ENCODE data around the gene RAB8B.

RAB8B gene

GRCh38 chr15:63295341-63295740 is 105.9 kb downstream of the RAB8B start:
- no peak overlapping the region for H3K4me3 ChIP-seq (ENCODE audit: low read length)
- H3K4me1 ChIP-seq (ENCODE audit: insufficient read depth, low read length): peaks cover 3% of the 10 kb centered on the region; the same call in 1 of the 2 replicates
- H3K9me3 ChIP-seq (ENCODE audit: insufficient read depth, low read depth, low read length): no peaks in the 10 kb centered on the region
- no peaks in the 10 kb centered on the region for H3K36me3 ChIP-seq (ENCODE audit: insufficient read depth, low read length)
- no peak overlapping the region for H3K27ac ChIP-seq (ENCODE audit: low read depth, low read length)
- no peaks in the 10 kb centered on the region for H3K27me3 ChIP-seq (ENCODE audit: insufficient read depth, low read length)
- no peak overlapping the region for H3K9ac ChIP-seq (ENCODE audit: low read depth, low read length)

DNA sequence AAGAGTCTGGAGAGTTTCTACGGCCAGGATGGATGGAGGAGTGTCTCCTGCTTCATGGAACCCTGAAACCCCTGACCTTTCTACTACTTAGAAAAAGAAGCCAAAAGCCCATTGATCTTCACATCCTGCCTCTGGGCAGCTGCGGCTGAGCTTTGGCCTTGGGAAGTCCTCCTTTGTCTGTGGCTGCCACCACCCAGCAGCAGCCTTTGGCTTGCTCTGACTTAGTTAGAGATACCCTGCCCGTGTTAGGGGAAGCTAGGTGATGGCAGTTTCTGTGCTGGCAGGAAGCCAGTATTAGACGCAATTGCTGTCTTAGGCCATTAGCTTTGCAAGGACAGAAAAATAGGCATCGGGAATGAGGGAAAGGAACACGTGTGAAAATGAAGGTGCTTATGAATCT is 106.8 kb downstream of the RAB8B start:
- H3K36me3 ChIP-seq (ENCODE audit: insufficient read depth, low read length): no peaks in the 10 kb centered on the region
- H3K4me1 ChIP-seq (ENCODE audit: insufficient read depth, low read length): no peaks in the 10 kb centered on the region
- H3K9ac ChIP-seq (ENCODE audit: low read depth, low read length): no peak overlapping the region
- no peaks in the 10 kb centered on the region for H3K27me3 ChIP-seq (ENCODE audit: insufficient read depth, low read length)
- H3K4me3 ChIP-seq (ENCODE audit: low read length): no peak overlapping the region
- WGBS: 87% methylated on average over 6 of the region's 6 CpGs
- no peaks in the 10 kb centered on the region for H3K9me3 ChIP-seq (ENCODE audit: insufficient read depth, low read depth, low read length)
- H3K27ac ChIP-seq (ENCODE audit: low read depth, low read length): no peak overlapping the region

DNA sequence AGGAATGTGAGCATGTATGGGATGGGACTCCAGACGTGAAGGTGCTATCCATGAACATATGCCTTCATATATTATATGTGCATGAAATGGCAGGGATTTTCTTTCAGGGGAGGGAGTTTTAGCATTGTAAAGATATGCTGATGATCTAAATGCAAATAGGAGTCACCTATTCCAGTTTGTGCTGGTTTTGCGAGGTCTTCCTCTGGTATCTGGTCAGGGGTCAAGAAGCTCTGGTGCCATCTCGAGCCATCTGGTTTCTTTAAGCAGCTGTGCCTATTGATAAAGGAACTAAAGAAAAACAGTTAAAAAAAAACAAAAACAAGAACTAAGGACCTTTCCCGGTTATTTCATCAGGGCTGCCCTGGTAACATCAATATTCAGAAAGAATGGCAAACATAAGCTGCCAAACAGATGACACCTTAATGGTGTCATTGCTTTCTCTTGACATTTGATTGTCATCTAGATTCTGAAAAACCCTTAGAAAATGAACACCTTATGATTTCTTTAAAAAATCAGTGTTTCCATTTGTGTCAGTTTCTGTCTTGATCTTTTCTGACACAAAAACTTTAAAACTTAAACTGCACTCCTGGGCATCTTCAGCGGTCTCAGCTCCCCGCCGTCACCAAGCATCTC is 110.7 kb downstream of the RAB8B start:
- Histone ChIP-seq H3K4me3 (ENCODE audit: low read length) (no peak overlapping the region), H3K36me3 (ENCODE audit: insufficient read depth, low read length) (no peaks in the 10 kb centered on the region), H3K4me1 (ENCODE audit: insufficient read depth, low read length) (no peaks in the 10 kb centered on the region), H3K9ac (ENCODE audit: low read depth, low read length) (no peak overlapping the region), H3K9me3 (ENCODE audit: insufficient read depth, low read depth, low read length) (no peaks in the 10 kb centered on the region), H3K27ac (ENCODE audit: low read depth, low read length) (no peak overlapping the region), H3K27me3 (ENCODE audit: insufficient read depth, low read length) (no peaks in the 10 kb centered on the region)
- WGBS: 94% methylated on average over 6 of the region's 7 CpGs

DNA sequence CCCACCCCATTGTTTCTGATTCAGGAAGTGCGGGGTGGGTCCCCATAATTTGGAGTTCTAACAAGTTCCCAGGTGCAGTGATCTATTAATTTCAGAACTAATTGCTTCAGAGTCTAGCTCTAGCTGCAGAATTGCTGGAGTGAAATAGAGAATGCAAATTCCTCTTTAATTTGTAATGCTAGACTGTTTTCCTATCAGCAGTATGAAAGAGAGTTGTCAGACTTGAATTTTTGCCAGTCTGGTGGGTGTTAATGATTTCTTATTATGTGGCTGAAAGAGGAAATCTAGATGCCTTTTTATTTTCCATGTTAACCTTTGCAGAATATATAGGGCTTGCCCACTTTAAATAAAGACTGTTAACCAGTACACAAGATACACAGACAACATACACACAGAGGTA is 111.7 kb downstream of the RAB8B start:
- no peaks in the 10 kb centered on the region for H3K9me3 ChIP-seq (ENCODE audit: insufficient read depth, low read depth, low read length)

DNA sequence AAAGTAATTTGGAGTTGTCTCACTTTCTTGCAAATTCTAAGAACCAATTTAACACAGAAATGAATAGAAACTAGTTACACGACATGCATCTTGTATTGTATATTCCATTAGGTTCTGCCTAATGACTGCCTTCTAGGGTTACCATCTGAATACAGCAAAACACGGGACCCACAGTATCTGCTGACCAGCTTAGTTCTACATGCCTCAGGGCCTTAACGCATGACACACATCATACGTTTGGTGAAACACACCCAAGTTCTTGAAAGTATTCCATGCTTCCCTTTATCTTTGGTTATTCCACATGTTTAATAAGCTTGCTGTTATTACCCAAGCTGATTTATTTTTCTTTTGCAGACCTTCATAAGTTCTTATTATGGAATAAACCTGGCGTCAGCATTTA is 115.9 kb downstream of the RAB8B start:
- H3K9me3 ChIP-seq (ENCODE audit: insufficient read depth, low read depth, low read length): no peaks in the 10 kb centered on the region
- no peak overlapping the region for H3K27ac ChIP-seq (ENCODE audit: low read depth, low read length)
- WGBS: 94% methylated on average over 5 of the region's 5 CpGs
- peaks cover 8% of the 10 kb centered on the region; the same call in 1 of the 2 replicates for H3K36me3 ChIP-seq (ENCODE audit: insufficient read depth, low read length)
- no peaks in the 10 kb centered on the region for H3K27me3 ChIP-seq (ENCODE audit: insufficient read depth, low read length)
- no peak overlapping the region for H3K4me3 ChIP-seq (ENCODE audit: low read length)
- no peak overlapping the region for H3K9ac ChIP-seq (ENCODE audit: low read depth, low read length)
- H3K4me1 ChIP-seq (ENCODE audit: insufficient read depth, low read length): no peaks in the 10 kb centered on the region

More for the DNA sequence above, 111.7 kb downstream of the RAB8B start:
- Histone ChIP-seq H3K27ac (ENCODE audit: low read depth, low read length) (no peak overlapping the region), H3K36me3 (ENCODE audit: insufficient read depth, low read length) (peaks cover 5% of the 10 kb centered on the region; the same call in 1 of the 2 replicates), H3K4me1 (ENCODE audit: insufficient read depth, low read length) (no peaks in the 10 kb centered on the region), H3K9ac (ENCODE audit: low read depth, low read length) (no peak overlapping the region), H3K27me3 (ENCODE audit: insufficient read depth, low read length) (no peaks in the 10 kb centered on the region), H3K4me3 (ENCODE audit: low read length) (no peak overlapping the region)
- WGBS: 100% methylated on average over 1 of the region's 1 CpG

DNA sequence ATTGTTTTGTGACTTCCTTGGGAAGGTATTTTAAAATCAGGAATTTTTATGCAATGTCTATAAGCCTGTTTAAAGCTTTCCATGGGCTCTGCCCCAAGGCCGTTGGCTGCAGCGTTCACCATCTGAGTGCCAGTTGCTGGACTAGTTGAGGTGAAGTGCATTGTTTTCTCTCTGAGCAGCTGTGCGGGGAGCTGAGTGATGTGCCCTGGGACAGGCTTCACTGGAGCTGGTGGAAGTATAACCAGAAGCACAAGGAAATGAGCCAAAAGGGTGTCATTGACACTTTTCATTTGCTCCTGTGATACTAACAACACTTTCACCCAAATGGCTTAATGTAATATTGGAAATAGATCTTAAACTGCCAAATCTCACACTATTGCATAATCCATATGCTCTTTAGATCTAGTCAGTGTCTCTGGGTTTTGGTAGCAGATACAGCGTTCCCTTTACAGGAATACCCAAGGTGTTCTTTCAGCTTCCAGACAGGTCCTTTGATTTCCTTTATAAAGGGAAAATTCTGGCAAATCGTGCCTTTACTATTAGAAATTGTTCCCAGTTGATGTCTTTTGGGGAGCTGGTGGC is 117.2 kb downstream of the RAB8B start:
- Histone ChIP-seq H3K27me3 (ENCODE audit: insufficient read depth, low read length) (no peaks in the 10 kb centered on the region), H3K4me1 (ENCODE audit: insufficient read depth, low read length) (peaks cover under 1% of the 10 kb centered on the region; the same call in 1 of the 2 replicates), H3K27ac (ENCODE audit: low read depth, low read length) (no peak overlapping the region), H3K9me3 (ENCODE audit: insufficient read depth, low read depth, low read length) (no peaks in the 10 kb centered on the region), H3K36me3 (ENCODE audit: insufficient read depth, low read length) (peaks cover 8% of the 10 kb centered on the region; the same call in 1 of the 2 replicates), H3K9ac (ENCODE audit: low read depth, low read length) (no peak overlapping the region), H3K4me3 (ENCODE audit: low read length) (no peak overlapping the region)
- 93% methylated on average over 5 of the region's 5 CpGs for WGBS

- H3K36me3 ChIP-seq (ENCODE audit: insufficient read depth, low read length): peaks cover 8% of the 10 kb centered on the region; the same call in 1 of the 2 replicates
- H3K4me1 ChIP-seq (ENCODE audit: insufficient read depth, low read length): peaks cover 17% of the 10 kb centered on the region
- no peak overlapping the region for H3K27ac ChIP-seq (ENCODE audit: low read depth, low read length)
- no peaks in the 10 kb centered on the region for H3K9me3 ChIP-seq (ENCODE audit: insufficient read depth, low read depth, low read length)
- H3K9ac ChIP-seq (ENCODE audit: low read depth, low read length): no peak overlapping the region
- H3K4me3 ChIP-seq (ENCODE audit: low read length): no peak overlapping the region
- 83% methylated on average over 4 of the region's 4 CpGs for whole genome bisulfite sequencing
- H3K27me3 ChIP-seq (ENCODE audit: insufficient read depth, low read length): no peaks in the 10 kb centered on the region
These were observed 119.1 kb downstream of the RAB8B start for GRCh38 chr15:63308491-63308890.

DNA sequence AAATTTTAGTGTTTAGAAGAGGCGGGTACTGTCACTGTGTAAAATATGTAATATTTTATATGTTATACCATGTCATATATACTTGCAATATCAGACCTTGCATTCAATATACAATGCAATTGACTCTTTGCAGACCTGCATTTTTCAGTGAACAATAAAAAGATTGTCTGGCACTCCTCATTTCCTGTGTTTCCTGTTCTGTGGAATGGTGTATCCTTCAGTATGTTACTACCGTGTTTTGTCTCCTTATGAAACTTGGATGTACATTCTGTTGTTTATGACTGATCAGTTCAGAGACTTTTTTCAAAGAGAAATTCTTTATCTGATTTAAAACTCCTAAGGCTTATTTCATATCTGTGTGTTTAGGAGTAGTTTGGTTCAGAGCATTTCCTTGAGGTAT is 119.5 kb downstream of the RAB8B start:
- no peaks in the 10 kb centered on the region for H3K9me3 ChIP-seq (ENCODE audit: insufficient read depth, low read depth, low read length)
- WGBS: 75% methylated on average over 1 of the region's 2 CpGs
- peaks cover 19% of the 10 kb centered on the region for H3K4me1 ChIP-seq (ENCODE audit: insufficient read depth, low read length)
- H3K27ac ChIP-seq (ENCODE audit: low read depth, low read length): no peak overlapping the region
- H3K36me3 ChIP-seq (ENCODE audit: insufficient read depth, low read length): peaks cover 8% of the 10 kb centered on the region; the same call in 1 of the 2 replicates
- no peak overlapping the region for H3K4me3 ChIP-seq (ENCODE audit: low read length)
- H3K9ac ChIP-seq (ENCODE audit: low read depth, low read length): no peak overlapping the region
- H3K27me3 ChIP-seq (ENCODE audit: insufficient read depth, low read length): no peaks in the 10 kb centered on the region

GRCh38 chr15:63310646-63311045 is 121.2 kb downstream of the RAB8B start:
- Histone ChIP-seq H3K9me3 (ENCODE audit: insufficient read depth, low read depth, low read length) (no peaks in the 10 kb centered on the region), H3K4me3 (ENCODE audit: low read length) (no peak overlapping the region), H3K27me3 (ENCODE audit: insufficient read depth, low read length) (no peaks in the 10 kb centered on the region), H3K36me3 (ENCODE audit: insufficient read depth, low read length) (peaks cover 7% of the 10 kb centered on the region; the same call in 1 of the 2 replicates), H3K9ac (ENCODE audit: low read depth, low read length) (no peak overlapping the region), H3K27ac (ENCODE audit: low read depth, low read length) (no peak overlapping the region), H3K4me1 (ENCODE audit: insufficient read depth, low read length) (peaks cover 35% of the 10 kb centered on the region)
- WGBS: 94% methylated on average over 3 of the region's 3 CpGs

- Histone ChIP-seq H3K9ac (ENCODE audit: low read depth, low read length) (no peak overlapping the region), H3K27ac (ENCODE audit: low read depth, low read length) (peak overlapping the region; percentile 63; the same call in 1 of the 2 replicates), H3K4me1 (ENCODE audit: insufficient read depth, low read length) (peaks cover 41% of the 10 kb centered on the region), H3K9me3 (ENCODE audit: insufficient read depth, low read depth, low read length) (no peaks in the 10 kb centered on the region), H3K4me3 (ENCODE audit: low read length) (0 out of 2 replicates have a peak overlapping the region, but pooled peaks have one; percentile 0), H3K36me3 (ENCODE audit: insufficient read depth, low read length) (no peaks in the 10 kb centered on the region), H3K27me3 (ENCODE audit: insufficient read depth, low read length) (no peaks in the 10 kb centered on the region)
- WGBS: 40% methylated on average over 1 of the region's 1 CpG
These were observed 122.9 kb downstream of the RAB8B start for GRCh38 chr15:63312286-63312685.

DNA sequence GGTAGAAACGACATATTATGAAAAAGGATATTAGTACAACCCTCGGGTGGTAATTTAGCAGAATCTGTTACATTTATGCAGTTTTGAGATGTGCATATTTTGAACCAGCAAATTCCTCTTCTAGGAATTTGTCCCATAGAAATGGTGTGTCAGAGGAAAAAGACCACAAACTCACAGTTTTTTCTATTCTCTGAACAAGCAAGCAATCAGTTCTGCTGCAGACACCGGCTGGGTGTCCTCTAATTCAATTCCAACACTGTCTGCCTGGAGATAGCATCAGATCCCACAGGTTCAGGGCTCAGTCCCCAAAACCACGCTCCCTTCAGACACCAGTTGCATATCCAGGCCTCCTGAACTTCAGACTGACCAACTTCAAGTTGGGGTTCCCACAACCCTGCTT is 124.4 kb downstream of the RAB8B start:
- Histone ChIP-seq H3K9ac (ENCODE audit: low read depth, low read length) (no peak overlapping the region), H3K9me3 (ENCODE audit: insufficient read depth, low read depth, low read length) (no peaks in the 10 kb centered on the region), H3K27me3 (ENCODE audit: insufficient read depth, low read length) (no peaks in the 10 kb centered on the region), H3K27ac (ENCODE audit: low read depth, low read length) (no peak overlapping the region), H3K36me3 (ENCODE audit: insufficient read depth, low read length) (no peaks in the 10 kb centered on the region), H3K4me3 (ENCODE audit: low read length) (no peak overlapping the region), H3K4me1 (ENCODE audit: insufficient read depth, low read length) (peaks cover 41% of the 10 kb centered on the region)
- 87% methylated on average over 4 of the region's 4 CpGs for WGBS
